SU-DHL-6 (cell line): Measurements from ENCODE around the gene XRCC6.
"Not testable (repeated sequence)": the region's sequence is repeated elsewhere in the genome, so short reads cannot be mapped to it uniquely, and the experiment has no call there.

Experiments used
- H2AFZ ChIP-seq: fragments of 200-600 bp; sonication (generic); 2 replicates; pipeline ENCODE4 v1.6.1; 2014; ENCODE audit warnings: low read depth, mild to moderate bottlenecking, moderate library complexity, mixed read lengths, antibody characterized with exemption, low read length; ENCODE audit not compliant: severe bottlenecking
- H3F3A ChIP-seq: fragments of 200-600 bp; shearing (Covaris generic); 2 replicates; pipeline ENCODE4 v1.6.0; 2016; ENCODE audit warnings: antibody characterized with exemption, mild to moderate bottlenecking; ENCODE audit not compliant: insufficient read depth
- H3K27ac ChIP-seq: fragments of 200-600 bp; sonication (generic); 2 replicates; pipeline ENCODE4 v1.5.1; 2016; ENCODE audit warnings: low read depth, mild to moderate bottlenecking, low read length, moderate library complexity, mixed read lengths
- H3K27me3 ChIP-seq: fragments of 200-600 bp; sonication (generic), shearing (Covaris generic); 2 replicates; pipeline ENCODE4 v1.6.0; 2014; ENCODE audit warnings: mild to moderate bottlenecking, low read length
- H3K36me3 ChIP-seq: fragments of 200-600 bp; sonication (generic); 2 replicates; pipeline ENCODE4 v1.6.1; 2014; ENCODE audit warnings: mild to moderate bottlenecking, low read length, mixed read lengths
- H3K4me2 ChIP-seq: fragments of 300-600, 200-600 bp; shearing (Covaris generic), sonication (generic); 2 replicates; pipeline ENCODE4 v1.6.0; 2014; ENCODE audit warnings: low read length, low read depth, mild to moderate bottlenecking; ENCODE audit not compliant: poor library complexity, severe bottlenecking
- H3K4me3 ChIP-seq: fragments of 200-600 bp; sonication (generic); 2 replicates; pipeline ENCODE4 v1.5.1; 2014; ENCODE audit warnings: antibody characterized with exemption, low read length, mild to moderate bottlenecking, mixed read lengths; ENCODE audit not compliant: insufficient read depth, poor library complexity, severe bottlenecking
- H3K79me2 ChIP-seq: fragments of 200-600 bp; sonication (generic); 2 replicates; pipeline ENCODE4 v1.6.1; 2014; ENCODE audit warnings: mild to moderate bottlenecking, low read length, moderate library complexity; ENCODE audit not compliant: insufficient read depth
- H3K9ac ChIP-seq: fragments of 200-600 bp; sonication (generic); 2 replicates; pipeline ENCODE4 v1.7.0; 2014; ENCODE audit warnings: mild to moderate bottlenecking, low read length
- H3K9me2 ChIP-seq: fragments of 200-600 bp; sonication (generic); replicated peaks from 2 replicates; pipeline ENCODE4 v1.6.1; 2014; ENCODE audit warnings: low read length; ENCODE audit not compliant: insufficient read depth
- H3K9me3 ChIP-seq: fragments of 200-600 bp; sonication (generic); 2 replicates; pipeline ENCODE4 v1.6.1; 2014; ENCODE audit warnings: low read length, mixed read lengths; ENCODE audit not compliant: insufficient read depth
- H4K20me1 ChIP-seq: fragments of 200-600 bp; sonication (generic); 2 replicates; pipeline ENCODE4 v1.6.1; 2014; ENCODE audit warnings: low read depth, mild to moderate bottlenecking, antibody characterized with exemption, low read length, moderate library complexity, mixed read lengths
- EZH2phosphoT487 ChIP-seq: fragments of 200-600 bp; sonication (generic), shearing (Covaris generic); conservative IDR thresholded peaks from 2 replicates; pipeline ENCODE4 v1.6.1; 2018; ENCODE audit warnings: mild to moderate bottlenecking, antibody characterized with exemption, low read length, moderate library complexity, mixed read lengths
- TF ChIP-seq, protein P1 (sequence below): fragments of 200-600 bp; sonication (generic); IDR thresholded peaks from one replicate; pipeline ENCODE4 v1.5.1; 2017; ENCODE audit warnings: antibody characterized with exemption, mild to moderate bottlenecking, low read length, moderate library complexity; ENCODE audit not compliant: insufficient read depth, poor library complexity, severe bottlenecking

The XRCC6 gene

GRCh38 chr22:41660416-41660815 is 39.3 kb downstream of the XRCC6 start:
- no peak overlapping the region for H3K4me2 ChIP-seq
- no peaks in the 10 kb centered on the region for H3K27me3 ChIP-seq
- TF ChIP-seq EZH2phosphoT487 = no peak
- TF ChIP-seq, protein P1, sequence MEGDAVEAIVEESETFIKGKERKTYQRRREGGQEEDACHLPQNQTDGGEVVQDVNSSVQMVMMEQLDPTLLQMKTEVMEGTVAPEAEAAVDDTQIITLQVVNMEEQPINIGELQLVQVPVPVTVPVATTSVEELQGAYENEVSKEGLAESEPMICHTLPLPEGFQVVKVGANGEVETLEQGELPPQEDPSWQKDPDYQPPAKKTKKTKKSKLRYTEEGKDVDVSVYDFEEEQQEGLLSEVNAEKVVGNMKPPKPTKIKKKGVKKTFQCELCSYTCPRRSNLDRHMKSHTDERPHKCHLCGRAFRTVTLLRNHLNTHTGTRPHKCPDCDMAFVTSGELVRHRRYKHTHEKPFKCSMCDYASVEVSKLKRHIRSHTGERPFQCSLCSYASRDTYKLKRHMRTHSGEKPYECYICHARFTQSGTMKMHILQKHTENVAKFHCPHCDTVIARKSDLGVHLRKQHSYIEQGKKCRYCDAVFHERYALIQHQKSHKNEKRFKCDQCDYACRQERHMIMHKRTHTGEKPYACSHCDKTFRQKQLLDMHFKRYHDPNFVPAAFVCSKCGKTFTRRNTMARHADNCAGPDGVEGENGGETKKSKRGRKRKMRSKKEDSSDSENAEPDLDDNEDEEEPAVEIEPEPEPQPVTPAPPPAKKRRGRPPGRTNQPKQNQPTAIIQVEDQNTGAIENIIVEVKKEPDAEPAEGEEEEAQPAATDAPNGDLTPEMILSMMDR = no peak
- H3K4me3 ChIP-seq = no peak overlapping the region
- no peak overlapping the region for H2AFZ ChIP-seq
- no peaks in the 10 kb centered on the region for H3K9me2 ChIP-seq
- H3K27ac ChIP-seq = no peak overlapping the region
- H3K79me2 ChIP-seq = no peaks in the 10 kb centered on the region
- H3F3A ChIP-seq = peaks cover 31% of the 10 kb centered on the region
- no peaks in the 10 kb centered on the region for H3K9me3 ChIP-seq
- peaks cover 42% of the 10 kb centered on the region for H3K36me3 ChIP-seq
- H3K9ac ChIP-seq = no peak overlapping the region
- H4K20me1 ChIP-seq = no peaks in the 10 kb centered on the region

- no peak overlapping the region for H3K27ac ChIP-seq
- H3K4me3 ChIP-seq = no peak overlapping the region
- H2AFZ ChIP-seq = no peak overlapping the region
- no peak overlapping the region for H3K9ac ChIP-seq
- no peaks in the 10 kb centered on the region for H3K9me2 ChIP-seq
- no peaks in the 10 kb centered on the region for H4K20me1 ChIP-seq
- no peaks in the 10 kb centered on the region for H3K9me3 ChIP-seq
- no peak for TF ChIP-seq EZH2phosphoT487
- TF ChIP-seq, protein P1 = no peak
- no peaks in the 10 kb centered on the region for H3K27me3 ChIP-seq
- H3K79me2 ChIP-seq = no peaks in the 10 kb centered on the region
- no peak overlapping the region for H3K4me2 ChIP-seq
- H3K36me3 ChIP-seq = peaks cover 42% of the 10 kb centered on the region
- peaks cover 31% of the 10 kb centered on the region for H3F3A ChIP-seq
These were observed 40.0 kb downstream of the XRCC6 start for GRCh38 chr22:41661088-41661487.

DNA sequence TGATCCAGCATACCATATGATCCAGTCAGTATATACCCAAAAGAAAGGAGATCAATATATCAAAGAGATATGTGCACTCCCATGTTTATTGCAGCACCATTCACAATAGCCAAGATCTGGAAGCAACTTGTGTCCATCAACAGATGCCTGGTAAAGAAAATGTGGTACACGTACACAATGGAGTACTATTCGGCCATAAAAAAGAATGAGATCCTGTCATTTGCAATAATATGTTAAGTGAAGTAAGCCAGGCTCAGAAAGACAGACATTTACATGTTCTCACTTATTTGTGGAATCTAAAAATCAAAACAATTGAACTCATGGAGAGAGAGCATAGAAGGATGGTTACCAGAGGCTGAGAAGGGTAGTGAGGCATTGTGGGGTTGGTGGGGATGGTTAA is 40.6 kb downstream of the XRCC6 start:
- no peaks in the 10 kb centered on the region for H4K20me1 ChIP-seq

DNA sequence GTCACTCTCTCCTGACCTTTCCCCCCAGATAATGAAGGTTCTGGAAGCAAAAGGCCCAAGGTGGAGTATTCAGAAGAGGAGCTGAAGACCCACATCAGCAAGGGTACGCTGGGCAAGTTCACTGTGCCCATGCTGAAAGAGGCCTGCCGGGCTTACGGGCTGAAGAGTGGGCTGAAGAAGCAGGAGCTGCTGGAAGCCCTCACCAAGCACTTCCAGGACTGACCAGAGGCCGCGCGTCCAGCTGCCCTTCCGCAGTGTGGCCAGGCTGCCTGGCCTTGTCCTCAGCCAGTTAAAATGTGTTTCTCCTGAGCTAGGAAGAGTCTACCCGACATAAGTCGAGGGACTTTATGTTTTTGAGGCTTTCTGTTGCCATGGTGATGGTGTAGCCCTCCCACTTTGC is 42.5 kb downstream of the XRCC6 start:
- H3K79me2 ChIP-seq = not testable (repeated sequence)

More for the DNA sequence above, 40.6 kb downstream of the XRCC6 start:
- Histone ChIP-seq H3K9me3 (no peaks in the 10 kb centered on the region), H3K79me2 (no peaks in the 10 kb centered on the region), H3K36me3 (peaks cover 38% of the 10 kb centered on the region), H3K27ac (no peak overlapping the region), H3K4me2 (no peak overlapping the region), H3F3A (peaks cover 31% of the 10 kb centered on the region), H3K9ac (no peak overlapping the region), H3K4me3 (no peak overlapping the region), H3K9me2 (no peaks in the 10 kb centered on the region), H2AFZ (no peak overlapping the region), H3K27me3 (no peaks in the 10 kb centered on the region)
- TF ChIP-seq, protein P1 = no peak
- TF ChIP-seq EZH2phosphoT487 = no peak

More for the DNA sequence above, 42.5 kb downstream of the XRCC6 start:
- H3K27ac ChIP-seq, H3K9ac ChIP-seq, H2AFZ ChIP-seq, H3K4me3 ChIP-seq, H3K27me3 ChIP-seq, H4K20me1 ChIP-seq, H3K9me3 ChIP-seq, H3K4me2 ChIP-seq, H3K9me2 ChIP-seq: not testable (repeated sequence)
- H3F3A ChIP-seq = peaks cover 41% of the 10 kb centered on the region
- peaks cover 27% of the 10 kb centered on the region for H3K36me3 ChIP-seq
